Suprapubic skin (tissue), 4 donors: ENCODE measurements around the gene ATXN7L2.

Source experiments
- EP300 ChIP-seq: sonication (generic); formaldehyde crosslinking; IDR thresholded peaks from one replicate; pipeline ENCODE4 v1.6.1; 2017; ENCODE audit warnings: antibody characterized with exemption
- POLR2A ChIP-seq, 2 donors: fragments of 450-650 bp; IDR thresholded peaks; one replicate each; pipeline ENCODE4 v1.6.1; 2017; ENCODE audit warnings: antibody characterized with exemption in 2 of 2, mild to moderate bottlenecking in 2 of 2, moderate library complexity in 2 of 2
- POLR2AphosphoS5 ChIP-seq, 3 donors: sonication (generic); formaldehyde crosslinking; IDR thresholded peaks; one replicate each; pipeline ENCODE4 v1.6.1; 2017; ENCODE audit warnings: antibody characterized with exemption in 3 of 3
- TF ChIP-seq, protein P1 (sequence below), 2 donors: fragments of 200-600 bp in 1 of 2; fragments of 450-650 bp in 1 of 2; sonication (generic) in 1 of 2; IDR thresholded peaks; one replicate each; pipeline ENCODE4 v1.5.1; 2016 to 2019; ENCODE audit warnings: antibody characterized with exemption in 2 of 2, mild to moderate bottlenecking in 1 of 2, moderate library complexity in 1 of 2

DNA sequence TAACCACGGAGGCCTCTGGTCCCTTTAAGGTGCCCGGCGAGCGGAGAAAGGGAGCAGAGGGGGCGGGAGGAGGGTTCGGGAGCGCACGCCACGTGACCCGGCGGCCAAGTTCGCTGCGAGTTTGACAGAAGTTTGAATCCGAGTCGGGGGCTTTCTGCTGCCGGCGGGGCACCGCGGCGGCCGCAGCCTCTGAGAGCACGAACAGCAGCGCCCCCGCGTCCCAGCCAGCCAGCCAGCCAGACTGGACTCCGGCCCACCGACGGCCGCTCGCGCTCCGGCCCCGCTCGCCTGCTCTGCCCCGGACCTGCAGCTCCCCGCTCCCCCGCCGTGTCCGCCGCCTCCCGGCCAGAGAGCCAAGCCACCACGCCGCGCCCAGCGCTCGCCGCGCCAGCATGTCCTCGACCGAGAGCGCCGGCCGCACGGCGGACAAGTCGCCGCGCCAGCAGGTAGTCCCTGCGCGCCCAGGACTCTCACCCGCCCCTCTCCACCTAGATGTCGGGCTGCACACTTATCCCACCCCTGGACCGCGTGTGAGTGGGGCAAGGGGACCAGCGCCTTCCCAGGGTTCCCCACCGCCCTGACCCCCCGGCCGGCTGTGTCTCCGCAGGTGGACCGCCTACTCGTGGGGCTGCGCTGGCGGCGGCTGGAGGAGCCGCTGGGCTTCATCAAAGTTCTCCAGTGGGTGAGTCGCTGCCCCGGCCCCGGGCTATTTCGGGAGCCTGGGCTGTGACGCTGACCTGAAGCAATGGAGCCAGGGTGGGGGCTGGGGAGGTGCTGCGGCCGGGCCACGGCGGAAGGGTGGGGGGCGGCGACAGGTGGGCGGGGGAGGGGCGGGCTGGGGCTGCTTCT, 17.0 kb upstream of the ATXN7L2 start, which contains the start of gene SYPL2:
- no peak for TF ChIP-seq POLR2AphosphoS5 (IDR thresholded peaks at IDR 0.05)
- TF ChIP-seq, protein P1, sequence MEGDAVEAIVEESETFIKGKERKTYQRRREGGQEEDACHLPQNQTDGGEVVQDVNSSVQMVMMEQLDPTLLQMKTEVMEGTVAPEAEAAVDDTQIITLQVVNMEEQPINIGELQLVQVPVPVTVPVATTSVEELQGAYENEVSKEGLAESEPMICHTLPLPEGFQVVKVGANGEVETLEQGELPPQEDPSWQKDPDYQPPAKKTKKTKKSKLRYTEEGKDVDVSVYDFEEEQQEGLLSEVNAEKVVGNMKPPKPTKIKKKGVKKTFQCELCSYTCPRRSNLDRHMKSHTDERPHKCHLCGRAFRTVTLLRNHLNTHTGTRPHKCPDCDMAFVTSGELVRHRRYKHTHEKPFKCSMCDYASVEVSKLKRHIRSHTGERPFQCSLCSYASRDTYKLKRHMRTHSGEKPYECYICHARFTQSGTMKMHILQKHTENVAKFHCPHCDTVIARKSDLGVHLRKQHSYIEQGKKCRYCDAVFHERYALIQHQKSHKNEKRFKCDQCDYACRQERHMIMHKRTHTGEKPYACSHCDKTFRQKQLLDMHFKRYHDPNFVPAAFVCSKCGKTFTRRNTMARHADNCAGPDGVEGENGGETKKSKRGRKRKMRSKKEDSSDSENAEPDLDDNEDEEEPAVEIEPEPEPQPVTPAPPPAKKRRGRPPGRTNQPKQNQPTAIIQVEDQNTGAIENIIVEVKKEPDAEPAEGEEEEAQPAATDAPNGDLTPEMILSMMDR (IDR thresholded peaks at IDR 0.05): no peak
- TF ChIP-seq POLR2A (IDR thresholded peaks at IDR 0.05): no peak
- TF ChIP-seq EP300: no peak
